WTC11 (cell line): Measurements from ENCODE around the gene OCA2.

Experiments
- CBFB ChIP-seq: sonication (generic); formaldehyde crosslinking; IDR thresholded peaks from 2 replicates; pipeline ENCODE4 v1.8.1; 2022; ENCODE audit warnings: mild to moderate bottlenecking, low read depth, missing genetic modification reagents
- CREB1 ChIP-seq: sonication (generic); formaldehyde crosslinking; IDR thresholded peaks from 2 replicates; pipeline ENCODE4 v1.8.0; 2023; ENCODE audit warnings: mild to moderate bottlenecking, missing genetic modification reagents
- CTCF ChIP-seq: fragments of 200-600 bp; IDR thresholded peaks from 2 replicates; pipeline ENCODE4 v1.8.0; 2022; ENCODE audit warnings: antibody characterized with exemption
- E2F4 ChIP-seq: sonication (generic); formaldehyde crosslinking; IDR thresholded peaks from 2 replicates; pipeline ENCODE4 v1.8.1; 2022; ENCODE audit warnings: low read depth, mild to moderate bottlenecking, moderate library complexity, missing genetic modification reagents, borderline replicate concordance
- E2F5 ChIP-seq: sonication (generic); formaldehyde crosslinking; IDR thresholded peaks from 2 replicates; pipeline ENCODE4 v1.8.1; 2022; ENCODE audit warnings: mild to moderate bottlenecking, moderate library complexity, missing genetic modification reagents
- ESRRA ChIP-seq: sonication (generic); formaldehyde crosslinking; IDR thresholded peaks from 2 replicates; pipeline ENCODE4 v1.8.1; 2022; ENCODE audit warnings: mild to moderate bottlenecking, missing genetic modification reagents, borderline replicate concordance
- FOXK1 ChIP-seq: sonication (generic); formaldehyde crosslinking; IDR thresholded peaks from 2 replicates; pipeline ENCODE4 v1.8.0; 2022; ENCODE audit warnings: mild to moderate bottlenecking, moderate library complexity, missing genetic modification reagents
- HMGXB4 ChIP-seq: sonication (generic); formaldehyde crosslinking; IDR thresholded peaks from 2 replicates; pipeline ENCODE4 v1.8.1; 2023; ENCODE audit warnings: mild to moderate bottlenecking, moderate library complexity, missing genetic modification reagents
- JUN ChIP-seq: sonication (generic); formaldehyde crosslinking; IDR thresholded peaks from 2 replicates; pipeline ENCODE4 v1.8.0; 2023; ENCODE audit warnings: mild to moderate bottlenecking, missing genetic modification reagents
- MAX ChIP-seq: sonication (generic); formaldehyde crosslinking; IDR thresholded peaks from 2 replicates; pipeline ENCODE4 v1.8.0; 2022; ENCODE audit warnings: mild to moderate bottlenecking, missing genetic modification reagents
- STAT6 ChIP-seq: sonication (generic); formaldehyde crosslinking; conservative IDR thresholded peaks from 2 replicates; pipeline ENCODE4 v1.8.1; 2023; ENCODE audit warnings: mild to moderate bottlenecking, low read depth, missing genetic modification reagents, moderate library complexity
- ZBTB43 ChIP-seq: sonication (generic); formaldehyde crosslinking; IDR thresholded peaks from 2 replicates; pipeline ENCODE4 v1.8.1; 2023; ENCODE audit warnings: mild to moderate bottlenecking, missing genetic modification reagents

- TF ChIP-seq ZBTB43 (CRISPR knock-in tag) (no peak), CTCF (no peak), FOXK1 (no peak), STAT6 (no peak), ESRRA (CRISPR knock-in tag) (no peak), MAX (CRISPR knock-in tag) (no peak), CREB1 (no peak), JUN (no peak), HMGXB4 (CRISPR knock-in tag) (no peak), E2F4 (CRISPR knock-in tag) (no peak), CBFB (no peak), E2F5 (no peak)
Measured at GRCh38 chr15:28047277-28047676, 51.8 kb downstream of the OCA2 start.
